Measurements from ENCODE around the gene CLDN16. TPM values are rescaled to one million over a fixed set of nuclear protein-coding genes. Genes with fewer than 3 reads are reported as not detected.

The CLDN16 gene
- total and polyA plus RNA-seq, 9 of the 15 experiments (the other 6 are each of a cell fraction or from before 2014, with no cell fraction given): 0.04 to 0.11 (median 0.04) TPM; not detected in 6

- Histone ChIP-seq H3K27me3 (ENCODE audit: control insufficient read depth in 2 of 2, insufficient read depth in 2 of 2, low read length in 2 of 2) (no peaks in the 10 kb centered on the region), H3K4me2 (ENCODE audit: insufficient read depth, low read length) (no peak overlapping the region), H3K9me3 (replicated peaks; ENCODE audit: control insufficient read depth, insufficient read depth, low read depth, low read length) (no peaks in the 10 kb centered on the region; the same call in 1 of the 2 replicates), H3K9me1 (ENCODE audit: control insufficient read depth, insufficient read depth, low read length) (no peaks in the 10 kb centered on the region), H3K79me2 (ENCODE audit: control insufficient read depth, insufficient read depth, low read length) (no peaks in the 10 kb centered on the region), H3K9ac (ENCODE audit: insufficient read depth in 1 of 2, low read depth in 2 of 2, low read length in 2 of 2) (no peak overlapping the region), H4K20me1 (replicated peaks; ENCODE audit: control insufficient read depth, insufficient read depth, low read length) (no peaks in the 10 kb centered on the region), H3K4me1 (replicated peaks in 1 of 2; ENCODE audit: control insufficient read depth in 2 of 2, insufficient read depth in 2 of 2, low read length in 2 of 2) (no peaks in the 10 kb centered on the region), H3K36me3 (ENCODE audit: control insufficient read depth, insufficient read depth, low read length) (no peaks in the 10 kb centered on the region), H2AFZ (ENCODE audit: low read depth, low read length) (no peak overlapping the region), H3K4me3 (no peak overlapping the region), H3K27ac (ENCODE audit: extremely low read depth, low read depth, low read length) (no peak overlapping the region)
- no TSS peak for BruUV-seq (replicated peaks)
- ChIA-PET CTCF (ENCODE audit: low intra/inter-chr PET ratio) (no interaction called here), POLR2A (interaction anchor here (0.6 kb wide), 2 partner anchors 10 to 280 kb away, joined by 3 read pairs; no protein-coding TSS in a partner anchor)
- DNase-seq (ENCODE audit: extremely low read depth in 1 of 4, low spot score in 3 of 4): no peak
- intact Hi-C loops (cut with micrococcal nuclease): no loop called here
- TF ChIP-seq NR0B1 (IDR thresholded peaks at IDR 0.05; ENCODE audit: partially characterized antibody): no peak
- in situ Hi-C loops (cut with MboI): no loop called here
- ATAC-seq: no peak
- FAIRE-seq: no peak
- WGBS (ENCODE audit: insufficient coverage, low coverage, missing lambda C conversion rate): 3% methylated on average over 8 of the region's 8 CpGs
Observed at GRCh38 chr3:190399677-190400076, 11.7 kb downstream of the CLDN16 start.

GRCh38 chr3:190401963-190402362, 14.0 kb downstream of the CLDN16 start:
- CTCF ChIA-PET (ENCODE audit: low intra/inter-chr PET ratio): no interaction called here
- ATAC-seq (no peak), FAIRE-seq (no peak), DNase-seq (ENCODE audit: extremely low read depth in 1 of 4, low spot score in 3 of 4) (no peak)
- Histone ChIP-seq H3K27ac (ENCODE audit: extremely low read depth, low read depth, low read length) (no peak overlapping the region), H3K9ac (ENCODE audit: insufficient read depth in 1 of 2, low read depth in 2 of 2, low read length in 2 of 2) (no peak overlapping the region), H3K4me2 (ENCODE audit: insufficient read depth, low read length) (no peak overlapping the region), H3K4me3 (no peak overlapping the region), H3K79me2 (ENCODE audit: control insufficient read depth, insufficient read depth, low read length) (no peaks in the 10 kb centered on the region), H3K36me3 (ENCODE audit: control insufficient read depth, insufficient read depth, low read length) (no peaks in the 10 kb centered on the region), H3K27me3 (ENCODE audit: control insufficient read depth in 2 of 2, insufficient read depth in 2 of 2, low read length in 2 of 2) (no peaks in the 10 kb centered on the region), H4K20me1 (replicated peaks; ENCODE audit: control insufficient read depth, insufficient read depth, low read length) (no peaks in the 10 kb centered on the region), H3K9me1 (ENCODE audit: control insufficient read depth, insufficient read depth, low read length) (no peaks in the 10 kb centered on the region), H3K4me1 (replicated peaks in 1 of 2; ENCODE audit: control insufficient read depth in 2 of 2, insufficient read depth in 2 of 2, low read length in 2 of 2) (no peaks in the 10 kb centered on the region), H2AFZ (ENCODE audit: low read depth, low read length) (no peak overlapping the region), H3K9me3 (replicated peaks; ENCODE audit: control insufficient read depth, insufficient read depth, low read depth, low read length) (no peaks in the 10 kb centered on the region)
- BruUV-seq (replicated peaks): no TSS peak
- POLR2A ChIA-PET: no interaction called here
- intact Hi-C loops (cut with micrococcal nuclease): no loop called here
- 3% methylated on average over 4 of the region's 4 CpGs for WGBS (ENCODE audit: insufficient coverage, low coverage, missing lambda C conversion rate)
- in situ Hi-C loops (cut with MboI): no loop called here
- no peak for TF ChIP-seq MITF (IDR thresholded peaks at IDR 0.05)
- TF ChIP-seq ZNF696 (CRISPR knock-in tag; conservative IDR thresholded peaks at IDR 0.05): no peak
- TF ChIP-seq E2F1 (CRISPR knock-in tag; IDR thresholded peaks at IDR 0.05): no peak
- TF ChIP-seq ZFPM2 (CRISPR knock-in tag; IDR thresholded peaks at IDR 0.05): no peak
- TF ChIP-seq RUNX1 (IDR thresholded peaks at IDR 0.05; ENCODE audit: low read depth): no peak
- TF ChIP-seq RBFOX2 (IDR thresholded peaks at IDR 0.05; ENCODE audit: low read depth, low read length): no peak
- no peak for TF ChIP-seq IRF9 (tag; IDR thresholded peaks at IDR 0.05)
